Measurements from ENCODE around the gene PLXNB1.

GRCh38 chr3:48466386-48467109, 36.7 kb upstream of the PLXNB1 start:
- TF ChIP-seq CTCF (IDR thresholded peaks at IDR 0.05) (no peak), EP300 (IDR thresholded peaks at IDR 0.05; ENCODE audit: low read depth) (no peak), POLR2AphosphoS5 (IDR thresholded peaks at IDR 0.05) (peak in 2 of 3 donors; percentile 11 to 28), POLR2A (IDR thresholded peaks at IDR 0.05) (no peak)
